HT-29 (cell line): ENCODE measurements around the gene ANKRD6. TPM values are rescaled to one million over a fixed set of nuclear protein-coding genes. Genes with fewer than 3 reads are reported as not detected.

ENCODE experiments used
- DNase-seq: peaks from one replicate; pipeline ENCODE4 v3.0.0-alpha.2; 2015; ENCODE audit warnings: low spot score
- total RNA-seq: library from RNA; depleted of rRNA; stranded (reverse); fragments of >200 nt; shearing (Covaris generic); gene quantifications from 2 replicates; pipeline ENCODE4 v1.2.3, GENCODE V29; 2014

Gene ANKRD6
- total RNA-seq, 1 experiment from 2014 or later, result not detected

DNA sequence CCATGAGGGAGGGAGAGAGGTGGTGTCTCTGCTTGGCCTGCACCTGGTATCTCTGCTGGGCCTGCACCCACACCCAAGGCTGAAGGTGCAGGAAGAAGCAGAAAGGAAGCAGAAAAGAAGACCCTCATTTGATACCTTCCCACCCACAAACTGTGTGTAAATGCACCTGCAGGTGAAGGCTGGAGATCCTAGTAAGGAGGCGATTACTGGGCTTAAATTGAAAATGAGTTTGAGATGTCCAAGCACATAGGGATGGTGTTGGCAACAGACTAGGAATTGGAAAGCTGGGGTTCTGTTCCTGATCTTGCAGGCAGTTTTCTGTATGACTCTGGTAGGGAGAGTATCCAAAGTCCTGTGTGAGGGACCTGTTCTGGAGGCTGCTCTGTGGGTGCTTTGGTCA lies 130.9 kb downstream of the ANKRD6 start:
- no peak for DNase-seq

DNA sequence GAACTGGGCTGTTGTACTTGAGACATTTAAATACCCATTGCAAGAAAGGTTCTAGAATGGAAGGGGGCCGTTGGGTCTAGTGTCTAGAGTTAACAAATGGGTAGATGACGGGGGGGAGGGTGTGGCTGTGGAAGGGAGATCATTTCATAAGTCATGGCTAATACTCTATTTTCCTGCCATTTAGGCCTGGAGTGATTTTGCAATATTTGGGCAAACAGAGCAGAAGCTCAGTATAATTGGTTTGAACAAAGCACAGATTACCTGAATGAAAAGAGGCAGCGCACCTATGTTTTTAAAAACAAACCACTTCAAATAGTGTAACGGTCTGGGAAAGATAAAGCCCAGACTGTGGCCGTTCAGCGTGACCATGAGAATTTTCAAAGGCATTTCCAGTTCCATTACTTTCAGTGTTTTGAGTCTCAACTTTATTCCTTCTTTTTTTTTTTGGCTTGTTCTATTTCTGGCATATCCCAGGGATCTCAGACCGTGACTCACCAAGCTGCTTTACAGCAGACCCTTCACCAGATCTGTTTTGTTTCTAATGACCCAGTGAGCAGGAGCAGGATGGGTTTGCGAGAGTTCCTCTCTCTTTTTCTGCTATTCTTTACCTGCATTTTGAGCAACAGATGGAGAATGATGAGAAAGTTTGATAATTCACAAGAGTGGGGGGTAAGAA lies 131.9 kb downstream of the ANKRD6 start:
- DNase-seq, result no peak

DNA sequence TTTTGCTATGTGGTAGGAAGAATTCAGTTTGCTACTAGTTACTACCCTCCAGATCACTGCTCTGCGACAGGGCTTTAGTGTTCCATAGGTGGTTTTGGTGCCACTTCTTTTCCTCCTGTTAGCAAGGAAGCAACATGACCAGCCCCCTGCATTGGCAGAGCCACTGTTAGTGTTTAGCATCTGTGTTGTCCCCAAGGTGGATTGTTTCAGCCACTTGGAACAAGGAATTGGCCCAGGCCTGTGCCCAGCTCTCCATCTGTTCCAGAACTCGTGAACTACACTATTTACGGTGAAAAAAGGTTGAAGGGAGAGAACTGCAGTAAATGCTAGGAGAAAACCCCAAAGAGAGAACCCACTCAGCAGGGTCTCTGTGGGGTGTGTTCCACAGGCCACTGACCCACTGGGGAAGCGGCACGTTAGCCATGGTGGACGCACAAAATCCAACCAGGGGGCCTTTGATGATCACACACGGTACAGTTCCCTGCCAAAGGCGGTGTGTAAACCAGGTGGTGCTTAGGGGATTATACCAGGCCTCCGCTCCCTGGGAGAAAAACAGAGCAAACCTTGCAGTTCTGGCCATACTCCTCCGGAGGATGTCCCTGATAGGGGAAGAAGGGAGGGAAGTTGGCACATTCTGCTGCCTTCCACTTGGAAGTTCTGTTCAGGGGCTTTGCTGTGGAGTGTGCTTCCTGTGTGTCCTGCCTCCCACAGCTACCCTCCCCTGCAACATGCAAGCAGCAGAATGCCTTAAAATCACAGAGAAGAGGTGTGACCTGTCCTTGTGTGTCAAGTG lies 133.3 kb downstream of the ANKRD6 start:
- no peak for DNase-seq

DNA sequence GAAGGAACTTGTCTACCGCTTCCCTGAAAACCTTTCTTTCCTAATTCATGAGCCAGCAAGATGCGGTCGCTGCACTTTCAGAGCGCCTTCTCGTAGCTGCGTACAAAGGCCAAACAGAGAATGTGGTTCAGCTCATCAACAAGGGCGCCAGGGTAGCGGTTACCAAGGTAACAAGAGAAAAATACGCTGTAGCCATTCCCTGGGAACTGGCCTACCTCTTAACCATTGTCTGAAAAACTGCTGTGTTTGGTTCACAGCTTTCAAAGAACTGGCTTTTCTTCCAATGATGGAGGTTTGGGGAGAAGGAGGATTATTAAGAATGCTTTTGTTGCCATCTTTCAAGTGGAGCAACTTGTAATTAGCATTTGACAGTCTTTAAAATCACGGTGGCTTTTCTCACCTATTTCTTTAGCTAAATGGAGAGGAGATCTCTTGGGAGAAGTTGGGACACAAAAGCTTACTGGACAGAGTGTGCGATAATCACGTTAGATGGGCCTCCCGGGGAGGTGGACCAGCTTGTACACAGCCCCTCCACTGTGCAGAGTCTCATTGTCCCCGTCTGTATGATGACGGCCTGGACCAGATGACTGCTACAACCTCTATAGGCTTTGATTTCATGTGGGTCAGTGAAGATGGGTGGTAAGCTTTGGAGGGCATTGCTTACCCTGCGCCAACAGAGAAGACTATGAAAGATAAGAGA lies 134.1 kb downstream of the ANKRD6 start:
- no peak for DNase-seq

DNA sequence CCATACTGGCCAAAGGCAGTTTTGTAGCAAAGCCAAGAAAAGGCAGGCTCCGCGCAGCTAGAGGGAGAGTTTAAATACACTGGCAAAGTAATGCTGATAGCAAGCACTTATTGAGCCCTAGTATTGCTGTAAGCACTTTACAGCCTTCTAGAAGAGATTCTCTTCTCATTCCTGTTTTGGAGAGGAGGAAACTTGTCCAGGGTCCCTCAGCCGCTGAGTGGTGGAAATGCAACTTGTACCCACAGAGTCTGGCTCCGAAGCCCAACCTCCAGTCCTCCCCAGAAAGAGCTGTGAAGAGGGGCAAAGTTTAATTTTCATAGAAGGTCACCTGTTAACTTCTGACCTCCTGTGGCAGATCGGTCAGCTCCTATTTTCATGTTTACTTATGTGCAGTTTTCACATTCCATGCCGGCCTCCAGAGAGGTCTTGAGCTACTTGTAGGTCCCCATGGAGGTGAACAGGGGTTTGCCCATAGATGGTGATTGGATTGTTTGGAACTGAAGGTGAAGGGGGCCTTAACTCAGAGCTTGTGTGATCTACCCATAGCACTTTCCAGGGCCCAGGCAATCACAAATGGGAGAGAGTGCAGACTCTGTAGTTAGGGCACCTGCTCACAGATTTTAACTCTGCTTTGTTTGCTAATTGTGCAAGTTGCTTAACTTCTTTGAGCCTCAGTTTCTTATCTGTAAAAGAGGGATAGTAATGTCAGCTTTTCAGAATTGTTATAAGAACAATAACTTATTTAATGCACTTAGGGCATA lies 134.9 kb downstream of the ANKRD6 start:
- no peak for DNase-seq

DNA sequence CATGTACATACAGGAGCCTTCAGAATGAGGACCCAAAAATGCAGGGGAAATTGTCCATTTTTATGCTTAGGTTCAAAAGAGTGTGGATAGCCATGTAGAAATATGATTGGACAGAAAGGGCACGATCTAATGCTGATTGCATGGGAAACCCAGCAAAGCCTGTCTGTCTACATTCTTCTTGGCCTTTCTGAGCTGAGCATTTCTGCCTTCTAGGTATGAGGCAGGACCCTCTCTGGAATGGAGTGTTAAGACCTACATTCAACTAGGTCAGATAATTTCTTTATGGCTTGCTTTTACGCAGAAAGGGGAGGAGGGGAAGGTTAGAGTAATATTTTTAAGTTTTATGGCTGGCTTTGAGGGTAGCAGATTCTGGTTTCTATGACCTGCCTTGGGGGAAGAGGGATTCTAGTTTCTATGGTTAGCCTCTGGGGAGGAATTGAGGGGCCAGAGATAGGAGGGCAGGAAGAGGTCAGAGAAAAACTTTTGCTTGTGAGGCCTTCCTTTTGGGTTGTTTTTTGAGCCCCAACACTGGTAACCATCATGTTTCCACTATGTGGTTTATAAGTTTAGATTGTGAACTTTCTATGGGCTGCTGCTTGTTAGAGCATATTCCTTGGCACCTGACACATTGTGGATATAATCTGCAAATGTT lies 142.1 kb downstream of the ANKRD6 start:
- no peak for DNase-seq

DNA sequence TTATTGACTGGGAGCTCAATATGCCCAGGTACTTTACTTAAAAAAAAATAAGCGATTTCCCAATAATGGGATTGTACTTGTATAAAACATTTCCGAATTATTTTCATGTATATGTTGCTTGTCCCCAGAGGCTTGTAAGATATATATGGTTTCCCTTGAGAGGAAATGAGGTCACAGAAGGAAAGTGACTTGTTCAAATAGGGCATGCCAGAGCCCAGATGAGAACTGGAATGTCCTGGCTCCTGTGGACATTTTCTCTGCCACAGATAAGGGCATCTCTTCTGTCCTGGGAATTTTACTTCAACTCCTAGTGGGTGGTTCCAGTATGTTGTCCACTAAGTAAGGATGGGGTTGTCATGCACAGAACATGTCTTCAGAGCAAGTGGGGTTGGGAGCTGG lies 142.6 kb downstream of the ANKRD6 start:
- no peak for DNase-seq

DNA sequence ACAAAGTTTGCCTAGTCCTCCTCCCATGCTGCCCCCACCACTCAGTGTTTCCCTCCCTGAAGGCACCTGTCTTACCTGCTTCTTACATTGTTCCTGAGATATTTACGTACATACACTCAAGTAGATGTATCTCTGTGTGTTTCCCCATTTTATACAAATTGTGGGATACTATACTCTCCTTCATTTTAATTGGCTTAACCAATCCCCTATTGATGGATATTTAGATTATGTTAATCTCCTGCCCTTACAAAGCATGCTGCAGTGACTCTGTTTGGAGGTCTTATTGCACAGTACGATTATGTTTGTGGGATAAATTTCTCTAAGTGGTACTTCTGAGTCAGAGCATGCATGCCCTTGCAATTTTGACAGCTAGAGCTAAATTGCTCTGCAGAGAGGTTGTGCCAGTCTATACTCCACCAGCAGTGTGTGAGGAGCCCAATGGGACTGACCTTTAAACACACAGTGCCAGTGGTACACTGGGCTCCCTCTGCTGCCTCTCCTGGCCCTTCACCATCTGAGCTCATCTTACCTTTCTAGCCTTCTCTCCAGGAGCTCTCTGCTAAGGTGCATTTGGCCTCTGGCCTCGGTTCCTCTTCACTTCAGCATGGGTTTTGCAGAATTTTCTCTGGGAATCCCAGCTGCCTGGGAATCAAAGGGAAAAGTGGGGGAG lies 148.2 kb downstream of the ANKRD6 start:
- no peak for DNase-seq

DNA sequence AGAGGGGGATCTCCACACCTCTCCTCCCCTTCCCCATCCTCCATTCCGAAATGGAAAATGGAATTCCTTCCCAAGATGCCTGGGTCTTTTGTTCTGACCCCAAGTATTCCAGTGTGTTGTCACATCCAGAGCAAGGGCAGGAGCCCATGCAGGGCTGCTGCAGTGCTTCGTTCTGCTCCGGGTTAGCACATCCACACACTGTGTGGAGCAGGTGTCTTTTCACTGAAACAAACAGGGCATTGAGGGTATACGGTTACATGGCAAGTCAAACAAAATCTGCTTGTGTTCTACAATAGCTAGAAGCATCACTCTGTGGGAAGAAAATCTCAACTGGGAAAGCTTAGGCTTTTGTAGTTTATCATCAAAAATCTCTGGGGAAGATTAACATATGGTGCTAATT lies 148.7 kb downstream of the ANKRD6 start:
- DNase-seq, result no peak

DNA sequence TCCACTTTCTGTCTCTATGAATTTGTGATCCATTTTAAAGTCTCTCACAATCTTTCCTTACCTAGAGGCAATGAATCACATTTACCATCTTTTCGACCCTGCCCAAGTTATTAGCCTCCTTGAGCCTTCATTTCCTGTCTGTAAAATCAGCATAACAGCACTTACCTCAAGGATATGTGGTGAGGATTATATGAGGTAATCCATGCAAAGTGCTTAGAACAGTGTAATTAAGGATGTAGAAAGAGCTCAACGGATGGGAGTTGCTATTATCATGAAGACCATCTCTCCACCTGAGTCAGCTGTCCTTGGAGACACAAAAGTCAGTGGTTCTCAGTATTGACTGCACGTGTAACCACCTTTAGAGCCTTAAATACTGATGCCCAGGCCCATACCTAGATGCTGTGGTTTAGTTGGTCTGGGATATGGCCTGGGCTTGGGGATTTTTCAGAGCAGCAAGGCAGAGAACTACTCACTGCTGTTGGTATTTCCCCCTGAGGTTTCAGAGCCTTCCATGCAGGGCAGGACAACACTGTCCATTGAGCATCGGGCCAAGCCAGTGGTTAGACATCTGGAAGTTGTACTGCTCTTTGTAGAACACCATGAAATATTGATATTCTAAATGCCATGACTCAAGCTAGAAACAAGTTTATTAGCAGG lies 149.8 kb downstream of the ANKRD6 start:
- no peak for DNase-seq

DNA sequence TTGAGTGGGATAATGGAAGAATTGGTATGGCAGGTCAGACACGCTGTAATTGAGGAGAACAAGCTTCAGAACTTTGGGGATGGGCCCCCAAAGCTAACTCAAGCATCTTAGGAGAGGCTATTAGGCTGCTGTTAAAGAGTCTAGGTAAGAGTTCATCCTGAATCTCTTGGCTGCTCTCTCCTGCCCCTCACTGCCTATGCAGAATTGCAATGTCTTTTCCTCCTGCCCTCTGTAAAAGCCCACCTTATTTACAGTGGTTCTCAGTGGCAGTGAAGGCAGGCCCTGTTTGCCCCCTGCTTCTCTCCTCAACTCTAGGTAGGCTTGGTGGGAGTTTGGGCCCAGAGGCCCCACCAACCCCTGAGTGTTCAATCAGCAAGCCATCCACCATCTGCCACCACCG lies 150.6 kb downstream of the ANKRD6 start:
- DNase-seq, result no peak

DNA sequence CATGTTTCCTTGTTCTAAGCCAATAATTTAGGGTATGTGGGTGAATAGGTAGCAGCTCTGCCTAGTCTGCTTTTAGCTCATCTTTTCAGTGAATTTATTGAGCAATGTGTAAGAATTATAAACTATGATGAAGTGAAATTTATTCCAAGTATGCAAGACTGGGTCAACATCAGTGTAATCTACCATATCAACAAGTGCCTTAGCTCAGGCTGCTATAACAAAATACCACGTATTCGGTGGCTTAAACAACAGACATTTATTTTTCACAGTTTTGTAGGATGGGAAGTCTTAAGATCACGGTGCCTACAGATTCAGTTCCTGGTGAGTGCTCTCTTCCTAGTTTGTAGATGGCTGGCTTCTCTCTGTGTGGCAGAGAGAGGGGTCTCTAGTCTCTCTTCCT lies 151.6 kb downstream of the ANKRD6 start:
- DNase-seq, result no peak

DNA sequence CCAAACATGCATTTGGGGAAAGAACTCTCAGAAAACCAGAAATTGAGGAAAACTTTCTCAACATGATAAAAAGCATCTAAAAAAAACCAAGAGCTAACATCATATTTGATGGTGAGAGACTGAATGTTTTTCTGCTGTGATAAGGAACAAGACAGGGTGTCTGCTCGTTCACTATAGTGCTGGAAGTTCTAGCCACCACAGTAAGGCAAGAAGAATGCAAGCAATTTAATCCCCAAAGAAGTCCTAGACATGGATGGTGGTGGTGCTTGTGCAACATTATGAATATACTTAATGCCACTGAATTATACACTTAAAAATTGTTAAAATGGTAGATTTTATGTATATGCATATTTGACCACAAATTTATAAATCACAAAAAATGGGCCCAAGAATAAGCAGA lies 152.2 kb downstream of the ANKRD6 start:
- DNase-seq, result no peak

DNA sequence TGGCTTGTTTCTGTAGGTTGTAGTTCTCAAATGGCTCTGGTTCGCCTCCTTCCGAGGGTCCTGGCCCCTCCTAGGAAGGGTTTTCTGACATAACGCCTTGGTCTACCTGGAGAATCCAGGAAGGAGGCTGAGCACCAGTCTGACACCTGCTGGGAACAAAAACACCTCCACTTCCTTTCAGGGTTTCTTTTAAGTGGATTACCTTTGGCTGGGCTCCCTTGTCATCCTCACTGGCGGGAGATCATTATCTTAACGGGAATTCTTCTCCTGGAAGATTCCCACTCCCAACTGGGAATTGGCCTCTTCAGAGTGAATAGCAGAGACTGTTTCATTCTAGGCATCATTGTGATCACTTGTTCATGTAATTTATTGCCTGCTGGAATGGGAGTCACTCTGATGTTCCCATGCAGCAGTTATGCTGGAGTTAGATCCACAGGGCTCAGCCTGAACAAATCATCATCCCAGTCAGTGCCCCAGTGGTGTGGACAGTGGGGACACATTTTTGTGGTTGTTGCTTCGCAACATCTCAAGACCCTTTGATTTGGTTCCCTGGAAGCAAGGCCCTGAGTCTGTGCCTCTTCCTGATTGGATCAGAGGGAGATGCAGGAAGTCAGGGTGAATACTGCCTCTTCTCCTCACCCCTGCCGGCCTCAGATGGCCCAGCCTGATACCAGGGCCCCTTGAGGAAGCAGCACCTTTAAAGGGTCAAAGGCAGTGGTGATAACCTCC lies 156.5 kb downstream of the ANKRD6 start:
- DNase-seq, result no peak

DNA sequence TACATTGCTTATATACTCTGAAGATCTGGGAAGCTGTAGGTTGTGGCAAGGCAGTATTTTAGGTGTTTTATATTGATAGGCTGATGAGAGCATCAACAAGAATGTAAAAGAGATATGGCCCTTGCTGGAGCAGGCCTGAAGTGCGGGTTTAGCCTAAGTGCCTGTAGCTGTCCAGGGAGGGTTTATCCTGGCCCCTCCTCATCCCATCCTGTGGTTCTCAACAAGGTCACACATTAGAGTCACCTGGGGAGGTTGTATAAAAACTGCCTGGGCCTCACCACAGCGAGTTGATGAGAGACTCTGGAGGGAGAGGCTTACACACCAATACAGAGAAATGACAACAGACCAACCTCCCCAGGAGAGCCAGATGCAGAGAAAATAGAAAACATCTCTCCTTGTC lies 157.2 kb downstream of the ANKRD6 start:
- no peak for DNase-seq

DNA sequence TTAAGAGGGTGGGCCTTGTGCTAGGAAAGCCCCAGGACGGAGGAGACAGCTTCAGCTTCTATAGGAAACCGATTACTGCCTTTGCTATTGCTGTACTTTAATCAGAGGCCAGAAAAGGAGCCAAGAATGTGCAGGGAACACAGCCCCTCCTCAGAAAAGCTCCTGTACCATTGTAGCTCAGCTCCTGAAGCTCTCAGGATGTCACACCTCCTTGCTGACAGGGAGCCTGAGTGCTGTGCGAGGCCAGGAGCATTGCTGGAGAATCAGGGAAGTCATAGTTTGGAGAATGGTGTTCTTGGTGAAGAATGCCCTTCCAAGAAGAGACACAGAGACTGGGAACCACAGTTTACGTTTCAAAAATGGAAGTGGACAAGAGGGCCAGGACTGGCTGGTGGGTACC lies 158.8 kb downstream of the ANKRD6 start:
- no peak for DNase-seq

DNA sequence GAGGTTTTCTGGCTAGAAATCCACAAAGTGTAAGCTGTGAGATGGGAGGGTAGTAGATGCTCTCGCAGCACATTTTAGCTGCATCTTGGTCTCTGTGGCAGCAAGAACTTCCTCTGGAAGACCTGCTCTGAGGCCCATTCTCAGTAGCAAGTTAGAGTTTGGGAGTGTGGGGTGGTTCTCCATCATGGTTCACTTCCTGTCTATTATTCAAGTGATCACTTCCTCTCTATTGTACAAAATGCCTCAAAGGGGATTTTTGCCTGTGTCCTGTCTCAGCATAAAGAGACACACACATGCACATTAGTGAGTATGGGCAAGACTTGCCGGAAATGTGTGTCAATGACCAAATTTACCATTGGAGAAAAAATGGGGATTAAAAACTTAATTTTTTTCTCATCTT lies 163.1 kb downstream of the ANKRD6 start:
- DNase-seq, result no peak

DNA sequence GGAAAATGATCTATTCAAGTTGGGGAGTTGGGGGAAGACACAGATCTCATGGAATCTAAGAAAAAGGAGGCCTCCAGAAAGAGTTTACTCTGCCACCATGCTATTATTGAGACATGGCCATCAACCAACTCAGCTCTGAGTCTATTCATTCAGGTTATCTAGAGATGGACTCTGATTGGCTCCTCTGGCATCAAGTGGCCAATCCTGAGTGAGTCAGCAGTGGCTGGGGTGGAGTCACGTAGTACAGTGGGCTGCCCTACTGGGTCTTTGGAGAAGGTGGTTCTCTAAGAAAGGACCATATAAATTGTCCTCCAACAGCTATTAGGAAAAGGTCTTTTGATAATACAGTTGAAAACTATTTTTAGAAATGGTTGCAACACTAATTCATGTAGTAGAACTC lies 163.5 kb downstream of the ANKRD6 start:
- DNase-seq, result no peak

DNA sequence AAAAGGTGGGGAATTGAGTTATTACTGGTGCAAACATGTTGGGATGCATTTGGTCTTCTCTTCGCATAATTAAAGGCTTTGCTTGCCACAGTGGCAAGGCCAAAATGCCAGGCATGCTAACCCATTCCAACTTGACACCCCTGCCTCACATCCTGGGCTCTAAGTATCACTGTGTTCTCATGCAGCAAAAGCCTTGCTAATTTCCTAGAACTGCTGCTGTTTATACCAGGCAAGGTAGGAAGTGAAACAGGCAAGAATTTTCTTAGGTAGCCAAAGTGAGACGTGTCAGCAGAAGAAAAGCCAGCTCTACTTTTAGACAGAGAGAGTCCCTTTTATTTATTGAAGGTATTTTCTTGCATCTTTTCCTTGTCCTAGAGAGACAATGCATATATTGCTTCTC lies 164.4 kb downstream of the ANKRD6 start:
- no peak for DNase-seq

DNA sequence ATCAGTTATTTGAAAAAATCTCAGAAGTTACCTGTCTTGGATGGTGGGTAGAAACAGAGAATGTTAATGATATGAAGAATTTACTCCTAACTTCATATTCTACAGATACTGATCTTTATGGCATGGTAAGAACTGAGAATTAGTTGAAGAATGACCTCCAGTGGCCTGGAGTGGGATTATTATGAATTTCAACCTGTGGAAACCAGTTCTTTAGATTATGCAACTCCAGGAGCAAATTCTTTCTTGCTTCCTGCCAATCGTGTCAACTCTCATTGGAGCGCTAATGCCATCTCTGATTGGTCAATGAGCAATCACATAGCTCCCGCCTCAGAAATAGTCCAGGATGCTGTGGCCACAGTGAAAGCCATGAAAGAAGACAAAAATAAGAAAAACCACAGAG lies 165.0 kb downstream of the ANKRD6 start:
- peak; percentile 52 for DNase-seq
